Stimulated activated CD8-positive, alpha-beta memory T cell treated with anti-CD3 and anti-CD28 coated beads, Interleukin-15, amount 100 ng/mL, for 4 hours (primary cell): ENCODE data around the gene ELMOD1.
"Not testable (repeated sequence)": the region's sequence is repeated elsewhere in the genome, so short reads cannot be mapped to it uniquely, and the experiment has no call there.

Experiments
- DNase-seq, 2 donors: peaks; one replicate each; pipeline ENCODE4 v3.0.0-alpha.2; 2020; ENCODE audit warnings: low read depth in 2 of 2

Gene ELMOD1

GRCh38 chr11:107590460-107591377 lies at the start of gene ELMOD1:
Gene ELMOD1 (plus strand): TSS chr11:107591147. CDS start chr11:107618190, 27,043 bp downstream.
- DNase-seq: no peak

- no peak for DNase-seq
Observed at GRCh38 chr11:107545101-107545514, 45.8 kb upstream of the ELMOD1 start.

GRCh38 chr11:107547961-107548360 lies 43.0 kb upstream of the ELMOD1 start:
- DNase-seq: no peak

- no peak for DNase-seq
Observed at GRCh38 chr11:107549253-107549953, 41.5 kb upstream of the ELMOD1 start.

GRCh38 chr11:107549954-107550285 lies 41.0 kb upstream of the ELMOD1 start:
- no peak for DNase-seq

- no peak for DNase-seq
Observed at GRCh38 chr11:107550304-107550703, 40.6 kb upstream of the ELMOD1 start.

- DNase-seq: no peak
Observed at GRCh38 chr11:107561688-107562087, 29.3 kb upstream of the ELMOD1 start.

- DNase-seq: no peak
Observed at GRCh38 chr11:107562647-107563208, 28.2 kb upstream of the ELMOD1 start.

- DNase-seq: no peak
Observed at GRCh38 chr11:107563702-107564101, 27.2 kb upstream of the ELMOD1 start.

GRCh38 chr11:107564877-107565218 lies 26.1 kb upstream of the ELMOD1 start:
- DNase-seq: no peak

- peak; percentile 45 to 52 for DNase-seq
Observed at GRCh38 chr11:107565219-107565937, 25.6 kb upstream of the ELMOD1 start, which contains the start of gene ALKBH8. Gene ALKBH8 (minus strand): TSS chr11:107565735. CDS start chr11:107560893, 4,842 bp downstream.

GRCh38 chr11:107565955-107566501 lies 24.9 kb upstream of the ELMOD1 start:
- DNase-seq: not testable (repeated sequence)

- DNase-seq: no peak
Observed at GRCh38 chr11:107566569-107566968, 24.4 kb upstream of the ELMOD1 start.

GRCh38 chr11:107567739-107568335 lies 23.1 kb upstream of the ELMOD1 start:
- DNase-seq: no peak

- DNase-seq: no peak
Observed at GRCh38 chr11:107570015-107570414, 20.9 kb upstream of the ELMOD1 start.

- no peak for DNase-seq
Observed at GRCh38 chr11:107573438-107573837, 17.5 kb upstream of the ELMOD1 start.

GRCh38 chr11:107576497-107577345 lies 14.2 kb upstream of the ELMOD1 start:
- not testable (repeated sequence) for DNase-seq

- DNase-seq: no peak
Observed at GRCh38 chr11:107577346-107577711, 13.6 kb upstream of the ELMOD1 start.

- not testable (repeated sequence) for DNase-seq
Observed at GRCh38 chr11:107579169-107579568, 11.8 kb upstream of the ELMOD1 start.

- DNase-seq: no peak
Observed at GRCh38 chr11:107581147-107581546, 9.8 kb upstream of the ELMOD1 start.
